ENCODE data around the gene URI1.

URI1 gene

DNA sequence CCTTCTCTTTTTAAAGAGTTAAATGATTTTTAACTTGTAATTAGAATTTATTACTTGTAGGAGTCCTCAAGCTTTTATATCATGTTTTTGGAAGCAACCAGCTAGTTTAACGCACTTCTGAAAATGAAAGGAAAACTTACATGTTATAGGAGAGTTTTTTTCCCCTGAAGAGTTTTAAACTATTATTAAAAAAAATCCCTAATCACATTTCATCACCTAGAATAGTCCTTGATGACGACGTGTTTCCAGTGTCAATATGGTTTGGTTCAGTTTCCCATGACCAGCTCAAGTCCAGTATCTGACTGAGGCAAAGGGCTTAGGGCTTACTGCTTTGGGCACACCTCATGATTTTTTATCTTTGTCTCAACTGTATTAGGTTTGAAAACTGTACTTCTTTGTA is 36.0 kb downstream of the URI1 start:
- Histone ChIP-seq H3K27ac (ENCODE audit: extremely low read depth, low read depth, low read length) (no peak overlapping the region), H3K4me3 (ENCODE audit: low read depth, low read length) (no peak overlapping the region), H3K9me3 (ENCODE audit: control insufficient read depth, insufficient read depth, low read depth, low read length) (no peaks in the 10 kb centered on the region), H3K4me1 (ENCODE audit: control insufficient read depth, insufficient read depth, low read length) (peaks cover 48% of the 10 kb centered on the region), H3K36me3 (ENCODE audit: control insufficient read depth in 2 of 2, insufficient read depth in 1 of 2, low read length in 2 of 2) (peaks cover 0 to 4% of the 10 kb centered on the region in 2 experiments; a peak in 1 of 3 replicates)
- TF ChIP-seq, protein P1, sequence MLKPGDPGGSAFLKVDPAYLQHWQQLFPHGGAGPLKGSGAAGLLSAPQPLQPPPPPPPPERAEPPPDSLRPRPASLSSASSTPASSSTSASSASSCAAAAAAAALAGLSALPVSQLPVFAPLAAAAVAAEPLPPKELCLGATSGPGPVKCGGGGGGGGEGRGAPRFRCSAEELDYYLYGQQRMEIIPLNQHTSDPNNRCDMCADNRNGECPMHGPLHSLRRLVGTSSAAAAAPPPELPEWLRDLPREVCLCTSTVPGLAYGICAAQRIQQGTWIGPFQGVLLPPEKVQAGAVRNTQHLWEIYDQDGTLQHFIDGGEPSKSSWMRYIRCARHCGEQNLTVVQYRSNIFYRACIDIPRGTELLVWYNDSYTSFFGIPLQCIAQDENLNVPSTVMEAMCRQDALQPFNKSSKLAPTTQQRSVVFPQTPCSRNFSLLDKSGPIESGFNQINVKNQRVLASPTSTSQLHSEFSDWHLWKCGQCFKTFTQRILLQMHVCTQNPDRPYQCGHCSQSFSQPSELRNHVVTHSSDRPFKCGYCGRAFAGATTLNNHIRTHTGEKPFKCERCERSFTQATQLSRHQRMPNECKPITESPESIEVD (tag by site-specific recombination; IDR thresholded peaks at IDR 0.05): peak; percentile 88
- TF ChIP-seq IKZF3 (tag by site-specific recombination; IDR thresholded peaks at IDR 0.05): no peak
- TF ChIP-seq GLI4 (tag by site-specific recombination; IDR thresholded peaks at IDR 0.05): no peak
- TF ChIP-seq, protein P2, sequence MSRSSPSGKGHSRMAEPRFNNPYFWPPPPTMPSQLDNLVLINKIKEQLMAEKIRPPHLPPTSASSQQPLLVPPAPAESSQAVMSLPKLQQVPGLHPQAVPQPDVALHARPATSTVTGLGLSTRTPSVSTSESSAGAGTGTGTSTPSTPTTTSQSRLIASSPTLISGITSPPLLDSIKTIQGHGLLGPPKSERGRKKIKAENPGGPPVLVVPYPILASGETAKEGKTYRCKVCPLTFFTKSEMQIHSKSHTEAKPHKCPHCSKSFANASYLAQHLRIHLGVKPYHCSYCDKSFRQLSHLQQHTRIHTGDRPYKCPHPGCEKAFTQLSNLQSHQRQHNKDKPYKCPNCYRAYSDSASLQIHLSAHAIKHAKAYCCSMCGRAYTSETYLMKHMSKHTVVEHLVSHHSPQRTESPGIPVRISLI (tag by site-specific recombination; IDR thresholded peaks at IDR 0.05): 0 out of 2 replicates have a peak, but pooled peaks have one; percentile 49
- POLR2A ChIA-PET: interaction anchor here (0.9 kb wide), 1 partner anchor 32 kb away, joined by 3 read pairs; no protein-coding TSS in a partner anchor
- CTCF ChIA-PET: interaction anchor here (0.7 to 4.6 kb wide), 5 partner anchors 11 to 326 kb away, joined by 3 to 33 read pairs (median 3); no protein-coding TSS in a partner anchor

DNA sequence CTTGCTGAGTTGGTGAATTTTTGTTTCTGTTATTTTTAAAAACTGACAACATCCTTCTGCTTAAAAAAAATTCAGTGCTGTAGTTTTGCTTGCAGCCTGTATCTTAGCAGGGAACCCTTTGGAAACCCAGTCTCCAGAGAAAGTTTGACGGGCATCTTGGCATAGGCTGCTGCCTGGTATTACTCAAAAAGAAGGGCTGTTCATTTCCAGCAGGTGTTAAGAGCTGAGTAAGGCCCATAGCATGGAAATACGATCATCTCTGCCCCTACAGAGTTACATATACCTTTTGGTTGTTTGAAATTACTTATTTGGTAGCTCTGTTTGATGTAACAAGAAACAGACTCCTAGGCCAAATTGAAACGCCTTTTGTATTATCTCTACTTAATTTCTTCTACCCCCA is 41.5 kb downstream of the URI1 start:
- Histone ChIP-seq H3K36me3 (ENCODE audit: control insufficient read depth in 2 of 2, insufficient read depth in 1 of 2, low read length in 2 of 2) (peaks cover 12 to 34% of the 10 kb centered on the region in 2 experiments), H3K4me1 (ENCODE audit: control insufficient read depth, insufficient read depth, low read length) (peaks cover 19% of the 10 kb centered on the region), H3K4me3 (ENCODE audit: low read depth, low read length) (no peak overlapping the region), H3K9me3 (ENCODE audit: control insufficient read depth, insufficient read depth, low read depth, low read length) (no peaks in the 10 kb centered on the region; the same call in 1 of the 2 replicates), H3K27ac (ENCODE audit: extremely low read depth, low read depth, low read length) (no peak overlapping the region)
- TF ChIP-seq ZNF610 (tag by site-specific recombination; IDR thresholded peaks at IDR 0.05; ENCODE audit: borderline replicate concordance) (no peak), ZBTB8A (tag by site-specific recombination; IDR thresholded peaks at IDR 0.05) (no peak), ZNF350 (tag by site-specific recombination; IDR thresholded peaks at IDR 0.05) (no peak), FEZF1 (tag by site-specific recombination; IDR thresholded peaks at IDR 0.05) (peak; percentile 15; the same call in 1 of the 2 replicates)
- TF ChIP-seq, protein P3, sequence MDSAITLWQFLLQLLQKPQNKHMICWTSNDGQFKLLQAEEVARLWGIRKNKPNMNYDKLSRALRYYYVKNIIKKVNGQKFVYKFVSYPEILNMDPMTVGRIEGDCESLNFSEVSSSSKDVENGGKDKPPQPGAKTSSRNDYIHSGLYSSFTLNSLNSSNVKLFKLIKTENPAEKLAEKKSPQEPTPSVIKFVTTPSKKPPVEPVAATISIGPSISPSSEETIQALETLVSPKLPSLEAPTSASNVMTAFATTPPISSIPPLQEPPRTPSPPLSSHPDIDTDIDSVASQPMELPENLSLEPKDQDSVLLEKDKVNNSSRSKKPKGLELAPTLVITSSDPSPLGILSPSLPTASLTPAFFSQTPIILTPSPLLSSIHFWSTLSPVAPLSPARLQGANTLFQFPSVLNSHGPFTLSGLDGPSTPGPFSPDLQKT (IDR thresholded peaks at IDR 0.05; ENCODE audit: borderline replicate concordance, low read depth, low read length): no peak
- TF ChIP-seq, protein P4, sequence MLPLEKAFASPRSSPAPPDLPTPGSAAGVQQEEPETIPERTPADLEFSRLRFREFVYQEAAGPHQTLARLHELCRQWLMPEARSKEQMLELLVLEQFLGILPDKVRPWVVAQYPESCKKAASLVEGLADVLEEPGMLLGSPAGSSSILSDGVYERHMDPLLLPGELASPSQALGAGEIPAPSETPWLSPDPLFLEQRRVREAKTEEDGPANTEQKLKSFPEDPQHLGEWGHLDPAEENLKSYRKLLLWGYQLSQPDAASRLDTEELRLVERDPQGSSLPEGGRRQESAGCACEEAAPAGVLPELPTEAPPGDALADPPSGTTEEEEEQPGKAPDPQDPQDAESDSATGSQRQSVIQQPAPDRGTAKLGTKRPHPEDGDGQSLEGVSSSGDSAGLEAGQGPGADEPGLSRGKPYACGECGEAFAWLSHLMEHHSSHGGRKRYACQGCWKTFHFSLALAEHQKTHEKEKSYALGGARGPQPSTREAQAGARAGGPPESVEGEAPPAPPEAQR (tag by site-specific recombination; IDR thresholded peaks at IDR 0.05): no peak
- ChIA-PET POLR2A (interaction anchor here (0.8 kb wide), 1 partner anchor 20 kb away, joined by 10 read pairs; no protein-coding TSS in a partner anchor), CTCF (interaction anchor here (0.7 to 4.3 kb wide), 8 partner anchors 8 to 321 kb away, joined by 3 to 26 read pairs (median 4); no protein-coding TSS in a partner anchor)

DNA sequence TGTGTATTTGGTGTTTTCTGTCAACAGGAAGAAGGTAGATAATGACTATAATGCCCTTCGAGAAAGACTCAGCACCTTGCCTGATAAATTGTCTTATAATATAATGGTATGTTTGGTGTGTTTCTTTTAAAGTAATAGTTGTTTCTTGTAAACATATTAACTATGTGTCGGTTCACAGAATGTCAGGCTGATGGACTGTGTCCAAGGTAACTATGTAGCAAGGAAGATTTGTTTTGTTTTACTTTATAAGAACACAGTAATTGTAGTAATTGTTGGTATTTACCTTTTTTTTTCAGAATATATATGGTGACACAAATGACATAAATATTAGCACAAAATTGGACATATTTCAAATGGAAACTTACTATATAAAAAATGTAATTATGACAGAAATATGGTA is 43.2 kb downstream of the URI1 start:
- TF ChIP-seq, protein P5, sequence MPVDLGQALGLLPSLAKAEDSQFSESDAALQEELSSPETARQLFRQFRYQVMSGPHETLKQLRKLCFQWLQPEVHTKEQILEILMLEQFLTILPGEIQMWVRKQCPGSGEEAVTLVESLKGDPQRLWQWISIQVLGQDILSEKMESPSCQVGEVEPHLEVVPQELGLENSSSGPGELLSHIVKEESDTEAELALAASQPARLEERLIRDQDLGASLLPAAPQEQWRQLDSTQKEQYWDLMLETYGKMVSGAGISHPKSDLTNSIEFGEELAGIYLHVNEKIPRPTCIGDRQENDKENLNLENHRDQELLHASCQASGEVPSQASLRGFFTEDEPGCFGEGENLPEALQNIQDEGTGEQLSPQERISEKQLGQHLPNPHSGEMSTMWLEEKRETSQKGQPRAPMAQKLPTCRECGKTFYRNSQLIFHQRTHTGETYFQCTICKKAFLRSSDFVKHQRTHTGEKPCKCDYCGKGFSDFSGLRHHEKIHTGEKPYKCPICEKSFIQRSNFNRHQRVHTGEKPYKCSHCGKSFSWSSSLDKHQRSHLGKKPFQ (tag by site-specific recombination; IDR thresholded peaks at IDR 0.05): no peak
- TF ChIP-seq, protein P2 (tag by site-specific recombination; IDR thresholded peaks at IDR 0.05): peak; percentile 84; the same call in 1 of the 2 replicates
- ChIA-PET CTCF (interaction anchor here (0.5 to 4.3 kb wide), 5 partner anchors 18 to 46 kb away, joined by 3 to 26 read pairs (median 5); no protein-coding TSS in a partner anchor), POLR2A (no interaction called here)

More for the DNA sequence above, 43.2 kb downstream of the URI1 start:
- Histone ChIP-seq H3K9me3 (ENCODE audit: control insufficient read depth, insufficient read depth, low read depth, low read length) (no peaks in the 10 kb centered on the region; the same call in 1 of the 2 replicates), H3K27ac (ENCODE audit: extremely low read depth, low read depth, low read length) (no peak overlapping the region), H3K4me1 (ENCODE audit: control insufficient read depth, insufficient read depth, low read length) (peaks cover 10% of the 10 kb centered on the region), H3K4me3 (ENCODE audit: low read depth, low read length) (no peak overlapping the region), H3K36me3 (ENCODE audit: control insufficient read depth in 2 of 2, insufficient read depth in 1 of 2, low read length in 2 of 2) (peaks cover 18 to 42% of the 10 kb centered on the region in 2 experiments)

Measured in HEK293 (cell line).